ENCODE data around the gene BRCA2. TPM values are rescaled to one million over a fixed set of nuclear protein-coding genes. Genes with fewer than 3 reads are reported as not detected.
A peak's percentile ranks its signal among the peaks of the same experiment; 100 is the strongest.

BRCA2 gene, protein sequence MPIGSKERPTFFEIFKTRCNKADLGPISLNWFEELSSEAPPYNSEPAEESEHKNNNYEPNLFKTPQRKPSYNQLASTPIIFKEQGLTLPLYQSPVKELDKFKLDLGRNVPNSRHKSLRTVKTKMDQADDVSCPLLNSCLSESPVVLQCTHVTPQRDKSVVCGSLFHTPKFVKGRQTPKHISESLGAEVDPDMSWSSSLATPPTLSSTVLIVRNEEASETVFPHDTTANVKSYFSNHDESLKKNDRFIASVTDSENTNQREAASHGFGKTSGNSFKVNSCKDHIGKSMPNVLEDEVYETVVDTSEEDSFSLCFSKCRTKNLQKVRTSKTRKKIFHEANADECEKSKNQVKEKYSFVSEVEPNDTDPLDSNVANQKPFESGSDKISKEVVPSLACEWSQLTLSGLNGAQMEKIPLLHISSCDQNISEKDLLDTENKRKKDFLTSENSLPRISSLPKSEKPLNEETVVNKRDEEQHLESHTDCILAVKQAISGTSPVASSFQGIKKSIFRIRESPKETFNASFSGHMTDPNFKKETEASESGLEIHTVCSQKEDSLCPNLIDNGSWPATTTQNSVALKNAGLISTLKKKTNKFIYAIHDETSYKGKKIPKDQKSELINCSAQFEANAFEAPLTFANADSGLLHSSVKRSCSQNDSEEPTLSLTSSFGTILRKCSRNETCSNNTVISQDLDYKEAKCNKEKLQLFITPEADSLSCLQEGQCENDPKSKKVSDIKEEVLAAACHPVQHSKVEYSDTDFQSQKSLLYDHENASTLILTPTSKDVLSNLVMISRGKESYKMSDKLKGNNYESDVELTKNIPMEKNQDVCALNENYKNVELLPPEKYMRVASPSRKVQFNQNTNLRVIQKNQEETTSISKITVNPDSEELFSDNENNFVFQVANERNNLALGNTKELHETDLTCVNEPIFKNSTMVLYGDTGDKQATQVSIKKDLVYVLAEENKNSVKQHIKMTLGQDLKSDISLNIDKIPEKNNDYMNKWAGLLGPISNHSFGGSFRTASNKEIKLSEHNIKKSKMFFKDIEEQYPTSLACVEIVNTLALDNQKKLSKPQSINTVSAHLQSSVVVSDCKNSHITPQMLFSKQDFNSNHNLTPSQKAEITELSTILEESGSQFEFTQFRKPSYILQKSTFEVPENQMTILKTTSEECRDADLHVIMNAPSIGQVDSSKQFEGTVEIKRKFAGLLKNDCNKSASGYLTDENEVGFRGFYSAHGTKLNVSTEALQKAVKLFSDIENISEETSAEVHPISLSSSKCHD (N-terminal part only)
- polyA plus RNA-seq (ENCODE audit: insufficient read length) = 2.0 TPM

DNA sequence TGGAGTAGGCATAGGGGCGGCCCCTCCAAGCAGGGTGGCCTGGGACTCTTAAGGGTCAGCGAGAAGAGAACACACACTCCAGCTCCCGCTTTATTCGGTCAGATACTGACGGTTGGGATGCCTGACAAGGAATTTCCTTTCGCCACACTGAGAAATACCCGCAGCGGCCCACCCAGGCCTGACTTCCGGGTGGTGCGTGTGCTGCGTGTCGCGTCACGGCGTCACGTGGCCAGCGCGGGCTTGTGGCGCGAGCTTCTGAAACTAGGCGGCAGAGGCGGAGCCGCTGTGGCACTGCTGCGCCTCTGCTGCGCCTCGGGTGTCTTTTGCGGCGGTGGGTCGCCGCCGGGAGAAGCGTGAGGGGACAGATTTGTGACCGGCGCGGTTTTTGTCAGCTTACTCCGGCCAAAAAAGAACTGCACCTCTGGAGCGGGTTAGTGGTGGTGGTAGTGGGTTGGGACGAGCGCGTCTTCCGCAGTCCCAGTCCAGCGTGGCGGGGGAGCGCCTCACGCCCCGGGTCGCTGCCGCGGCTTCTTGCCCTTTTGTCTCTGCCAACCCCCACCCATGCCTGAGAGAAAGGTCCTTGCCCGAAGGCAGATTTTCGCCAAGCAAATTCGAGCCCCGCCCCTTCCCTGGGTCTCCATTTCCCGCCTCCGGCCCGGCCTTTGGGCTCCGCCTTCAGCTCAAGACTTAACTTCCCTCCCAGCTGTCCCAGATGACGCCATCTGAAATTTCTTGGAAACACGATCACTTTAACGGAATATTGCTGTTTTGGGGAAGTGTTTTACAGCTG, at the start of gene BRCA2, which contains the start of gene ZAR1L:
Gene BRCA2, plus strand, starts transcription at position 271 of the 790 bp plus-strand sequence. CDS start 953 bp downstream, outside the sequence.
Gene ZAR1L, minus strand, starts transcription at position 126 of the 790 bp plus-strand sequence. CDS start 3,438 bp downstream, outside the sequence.
- peak; percentile 83 for DNase-seq (ENCODE audit: low read depth)

DNA sequence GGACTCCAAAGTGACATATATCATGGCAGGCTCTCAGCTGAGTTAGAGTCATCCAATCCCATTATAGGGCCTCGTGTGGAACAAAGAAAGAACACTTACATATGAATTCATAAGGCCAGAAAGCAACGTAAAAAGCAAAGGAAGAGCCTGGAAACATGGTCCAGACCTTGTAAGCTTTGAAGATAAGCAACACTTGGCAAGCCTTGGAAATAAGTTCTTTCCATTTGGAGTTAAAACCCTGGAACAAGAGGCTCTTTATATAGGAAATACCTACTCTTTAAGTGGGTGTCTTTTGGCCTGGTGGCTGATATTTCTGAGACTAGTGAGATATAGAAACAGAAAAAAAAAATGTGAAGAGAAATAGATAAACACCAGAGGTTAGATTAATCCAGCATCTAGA, 49.6 kb upstream of the BRCA2 start:
- no peak for DNase-seq (ENCODE audit: low read depth)

DNA sequence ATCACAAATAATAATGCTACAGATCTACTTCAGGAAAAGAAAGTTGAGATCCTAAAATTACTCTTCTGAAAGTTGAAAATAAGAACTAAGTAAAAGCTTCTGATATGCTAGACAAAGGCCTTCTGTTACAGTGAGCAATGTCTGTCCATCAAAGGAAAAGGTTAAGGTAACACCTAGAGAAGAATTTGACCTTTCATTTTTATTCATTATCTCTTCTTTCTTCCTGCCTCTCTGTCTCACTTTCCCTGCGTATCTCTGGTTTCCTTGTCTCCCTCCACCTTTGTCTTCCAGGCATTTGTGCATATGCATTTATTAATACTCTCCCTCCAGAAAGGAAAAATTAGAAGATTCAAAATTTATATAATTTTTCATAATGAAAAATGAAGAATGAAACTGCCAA, 49.2 kb upstream of the BRCA2 start:
- DNase-seq (ENCODE audit: low read depth) = no peak

DNA sequence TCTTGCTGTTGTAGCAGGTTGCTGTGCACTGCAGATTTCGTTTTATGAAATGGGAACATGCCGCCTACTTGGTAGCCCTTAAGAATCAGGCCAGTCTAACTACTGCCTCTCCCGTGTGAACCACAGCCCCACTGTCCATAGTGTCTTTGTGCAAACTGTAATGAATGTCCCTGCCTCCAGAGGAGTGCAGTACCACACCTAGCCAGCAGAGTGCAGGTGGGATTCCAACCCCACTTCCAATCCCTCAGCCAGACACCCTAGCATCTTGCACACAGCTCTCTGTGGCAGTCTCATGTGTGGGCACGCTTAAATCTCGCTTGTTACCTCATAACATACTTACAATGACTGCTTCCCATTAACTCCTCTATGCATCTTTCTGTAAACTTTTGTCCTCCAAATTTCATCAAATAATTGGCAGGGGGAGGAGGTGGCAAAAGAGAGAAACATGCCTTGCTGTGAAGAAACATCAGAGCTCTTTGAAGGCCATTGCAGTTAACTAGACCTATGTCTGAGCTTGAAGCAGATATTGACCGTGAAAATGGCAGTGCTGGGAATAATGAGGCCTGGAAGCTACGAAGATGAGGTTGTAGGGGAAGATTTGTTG, 47.4 kb upstream of the BRCA2 start:
- DNase-seq (ENCODE audit: low read depth) = no peak

DNA sequence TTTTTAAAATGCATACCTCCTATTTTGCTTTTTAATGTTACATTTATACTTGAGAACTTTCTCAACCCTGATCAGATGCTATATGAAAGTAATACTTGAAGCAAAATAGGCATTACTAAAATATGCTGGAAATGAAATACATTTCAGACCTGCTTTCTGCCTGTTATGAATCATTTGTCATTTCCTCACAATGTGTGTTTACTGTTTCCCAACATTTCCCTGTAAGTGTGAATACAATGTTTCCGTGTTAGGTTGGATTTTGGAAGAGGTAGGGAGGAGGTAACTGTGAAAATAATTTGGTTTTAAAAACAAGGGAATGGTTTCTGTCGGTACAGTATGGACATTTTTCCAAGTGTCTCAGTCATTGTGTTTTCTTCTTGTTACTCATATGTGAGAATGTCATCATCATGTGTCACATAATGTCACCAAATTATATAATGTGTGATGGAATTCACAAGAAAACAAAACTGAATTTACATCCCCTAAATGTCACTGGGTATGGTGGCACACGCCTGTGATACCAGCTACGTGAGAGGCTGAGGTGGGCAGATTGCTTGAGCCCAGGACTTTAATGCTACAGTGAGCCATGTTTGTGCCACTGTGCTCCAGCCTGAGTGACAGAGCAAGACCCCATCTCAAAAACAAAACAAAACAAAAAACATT, 43.2 kb upstream of the BRCA2 start:
- DNase-seq (ENCODE audit: low read depth) = no peak

DNA sequence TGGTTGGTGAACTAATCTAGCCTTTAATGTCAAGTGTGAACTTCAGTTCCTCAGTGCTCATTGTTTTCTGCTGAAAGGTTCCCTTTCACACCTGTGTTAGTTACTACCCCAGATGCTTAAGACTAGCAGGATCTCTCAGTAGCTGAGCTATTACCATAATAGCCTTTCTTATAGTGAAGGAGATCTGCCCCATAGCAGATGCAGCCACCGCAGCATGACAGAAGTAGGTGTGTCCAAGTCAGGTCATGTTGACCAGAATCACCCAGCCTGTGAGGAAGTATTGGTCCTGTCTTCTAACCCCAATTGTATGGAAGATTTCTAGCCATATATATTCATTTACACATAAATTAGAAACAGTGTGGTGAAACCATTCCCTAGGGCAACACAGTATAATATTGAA, 37.5 kb upstream of the BRCA2 start:
- no peak for DNase-seq (ENCODE audit: low read depth)

DNA sequence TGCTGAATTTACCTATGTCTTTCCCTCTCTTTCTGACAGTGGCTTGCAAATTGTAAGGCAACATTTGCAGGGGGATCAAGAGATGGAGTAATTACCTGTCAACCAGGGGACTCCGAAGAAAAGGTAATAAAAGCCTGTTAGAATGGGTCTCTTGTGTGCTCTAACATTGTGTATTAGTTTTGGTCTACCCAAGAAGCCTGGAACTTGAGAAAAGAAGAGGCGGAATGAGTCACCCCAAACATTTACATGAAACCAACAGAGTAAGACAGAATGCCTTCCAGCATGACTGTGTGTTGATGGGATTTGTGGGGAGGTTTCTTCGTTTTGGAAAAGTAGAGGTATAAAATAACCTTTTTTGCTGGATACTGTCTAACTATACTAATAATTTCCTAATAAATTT, 36.9 kb upstream of the BRCA2 start:
- no peak for DNase-seq (ENCODE audit: low read depth)

DNA sequence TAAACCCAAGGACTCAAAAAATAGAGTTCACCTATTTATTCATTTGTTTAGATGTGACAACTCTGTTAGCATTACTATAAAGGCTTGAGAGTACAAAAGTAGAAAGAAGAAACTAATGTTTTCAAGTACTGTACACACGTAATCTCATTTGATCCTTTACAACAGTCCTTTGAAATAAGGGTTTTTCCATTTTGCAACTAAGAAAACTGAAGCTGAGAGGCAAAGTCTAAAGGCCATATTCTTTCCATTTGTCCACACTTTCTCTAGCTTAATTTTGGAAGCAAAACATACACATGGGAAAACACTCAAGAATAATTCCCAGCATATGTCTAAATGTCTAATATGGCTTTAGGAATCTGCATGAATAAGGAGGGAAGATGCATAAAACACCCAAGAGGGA, 34.2 kb upstream of the BRCA2 start:
- no peak for DNase-seq (ENCODE audit: low read depth)

DNA sequence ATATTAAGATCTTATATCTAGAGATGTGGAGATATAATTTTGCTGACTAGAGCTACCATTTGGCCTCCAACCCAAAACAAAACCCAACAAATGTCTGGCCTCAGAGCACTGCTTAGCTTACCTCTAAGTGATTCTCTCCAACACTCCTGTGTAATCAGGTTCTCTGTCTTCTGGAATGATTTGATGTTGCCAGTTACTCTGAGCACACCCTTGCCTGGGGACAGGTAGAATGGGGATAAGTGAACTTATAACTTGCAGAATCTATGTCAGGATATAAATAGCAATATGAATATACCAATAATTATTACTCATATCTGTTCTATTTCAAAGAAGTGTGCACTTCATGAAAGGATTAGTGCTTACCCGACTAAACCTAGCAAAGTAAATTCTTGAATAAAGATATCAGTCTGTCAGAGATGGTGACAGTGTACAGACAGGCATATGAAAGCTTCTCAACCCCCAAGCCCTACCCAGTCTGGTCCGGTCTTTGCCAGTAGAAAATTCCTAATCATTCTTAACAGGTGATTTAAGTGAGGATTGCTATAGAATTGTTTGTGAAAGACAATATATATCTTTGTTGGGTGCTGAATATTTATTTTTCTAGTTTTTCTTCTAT, 33.1 kb upstream of the BRCA2 start:
- no peak for DNase-seq (ENCODE audit: low read depth)

DNA sequence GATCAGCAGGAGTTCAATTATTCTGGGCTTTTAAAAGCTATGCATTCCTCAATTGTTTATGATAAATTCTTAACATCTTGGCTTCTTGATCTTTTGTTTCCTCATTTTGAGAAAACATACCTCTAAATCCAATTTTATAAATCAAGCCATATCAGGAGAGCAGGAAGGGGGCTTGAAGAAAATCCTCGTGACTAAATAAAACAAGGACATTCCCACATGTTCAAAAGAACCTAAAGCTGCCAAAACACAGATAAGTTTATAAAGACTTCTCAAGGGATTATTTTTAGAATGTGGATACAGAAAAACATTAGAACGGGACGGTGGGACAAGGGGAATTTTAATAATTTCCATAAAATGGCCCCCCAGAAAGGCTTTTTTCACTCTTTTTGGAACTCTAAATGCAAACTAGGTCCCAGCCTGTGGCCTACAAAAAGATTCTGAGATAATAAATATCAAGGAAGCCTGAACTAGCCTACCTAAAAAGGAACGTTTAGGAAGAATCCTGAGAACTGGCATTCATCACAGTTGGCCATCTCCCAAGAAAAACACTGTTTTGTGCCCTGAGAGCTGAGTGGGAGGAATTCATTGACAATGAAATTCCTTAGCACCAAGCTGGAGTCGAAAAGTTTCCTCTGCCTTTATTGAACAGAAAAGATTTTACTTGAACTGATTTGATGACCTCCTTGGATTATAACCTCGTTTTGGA, 30.2 kb upstream of the BRCA2 start:
- DNase-seq (ENCODE audit: low read depth) = no peak

DNA sequence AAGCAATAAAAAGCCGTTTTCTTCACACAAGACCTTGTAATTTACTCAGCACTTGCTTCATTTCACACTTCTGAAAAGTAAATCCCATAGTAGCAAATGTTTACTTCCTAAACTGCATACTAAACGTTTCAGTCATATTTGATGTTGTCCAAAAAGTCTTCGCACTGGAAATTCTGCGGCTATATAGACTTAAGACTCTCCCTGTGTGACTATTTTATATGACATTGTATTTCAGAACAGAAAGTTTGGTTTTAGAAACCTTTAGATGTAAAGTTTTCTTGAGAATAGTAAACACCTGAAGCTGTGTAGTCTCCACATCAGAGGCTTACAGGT, 29.7 kb upstream of the BRCA2 start:
- DNase-seq (ENCODE audit: low read depth) = no peak

DNA sequence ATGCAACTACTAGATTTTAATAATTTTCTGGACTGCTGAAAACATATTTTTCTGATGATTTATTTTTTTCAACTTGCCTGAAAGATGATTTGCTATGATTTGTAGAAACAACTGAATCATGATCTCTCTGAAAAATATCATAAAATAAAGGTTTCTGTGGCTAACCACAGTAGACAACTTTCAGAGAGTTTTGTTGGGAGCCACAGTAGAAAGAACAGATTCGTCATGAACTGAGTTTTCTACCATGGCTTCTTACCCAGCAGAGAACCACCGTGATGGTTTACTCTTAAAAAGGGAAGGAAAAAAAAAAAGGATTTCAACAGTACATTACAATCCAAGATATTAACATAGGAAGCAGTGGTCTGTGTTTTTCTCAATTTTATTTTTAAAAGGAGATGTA, 18.1 kb upstream of the BRCA2 start:
- no peak for DNase-seq (ENCODE audit: low read depth)

DNA sequence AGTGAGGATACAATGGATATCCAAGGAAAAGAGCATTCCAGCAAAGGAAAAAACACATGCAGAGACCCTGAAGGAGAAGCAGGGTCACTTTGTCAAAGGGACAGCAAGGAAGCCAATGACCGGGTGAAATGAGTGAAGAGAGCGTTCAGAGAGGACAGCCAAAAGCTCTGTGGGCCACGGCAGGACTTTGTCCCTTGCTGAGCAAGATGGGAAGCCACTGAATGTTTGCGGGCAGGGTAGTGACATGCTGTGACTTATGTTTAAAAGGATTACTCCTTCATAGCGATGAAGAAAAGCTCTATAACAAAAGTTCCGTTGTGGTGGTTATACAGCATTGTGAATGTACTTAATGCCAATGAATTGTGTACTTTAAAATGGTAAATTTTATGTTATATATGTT, 16.6 kb upstream of the BRCA2 start:
- DNase-seq (ENCODE audit: low read depth) = no peak

DNA sequence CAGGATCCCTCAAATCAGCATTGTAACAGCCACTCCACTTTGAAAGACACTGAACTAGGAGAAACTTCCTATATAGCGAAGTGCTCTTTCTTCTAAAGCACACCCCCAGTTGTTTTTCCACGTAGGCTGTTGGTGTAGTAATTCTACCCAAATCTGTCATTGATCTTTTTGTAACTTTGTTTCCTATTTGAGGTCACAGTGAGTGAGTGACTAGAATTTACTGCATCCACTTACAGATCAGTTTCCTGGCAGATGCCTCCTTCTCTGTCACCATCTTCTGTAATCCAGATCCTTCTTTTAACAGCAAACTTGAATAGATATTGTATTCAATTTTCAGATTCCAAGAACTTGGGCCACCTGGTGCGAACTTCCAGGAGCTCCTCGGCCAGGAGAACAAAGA, 15.4 kb upstream of the BRCA2 start:
- DNase-seq (ENCODE audit: low read depth) = no peak

DNA sequence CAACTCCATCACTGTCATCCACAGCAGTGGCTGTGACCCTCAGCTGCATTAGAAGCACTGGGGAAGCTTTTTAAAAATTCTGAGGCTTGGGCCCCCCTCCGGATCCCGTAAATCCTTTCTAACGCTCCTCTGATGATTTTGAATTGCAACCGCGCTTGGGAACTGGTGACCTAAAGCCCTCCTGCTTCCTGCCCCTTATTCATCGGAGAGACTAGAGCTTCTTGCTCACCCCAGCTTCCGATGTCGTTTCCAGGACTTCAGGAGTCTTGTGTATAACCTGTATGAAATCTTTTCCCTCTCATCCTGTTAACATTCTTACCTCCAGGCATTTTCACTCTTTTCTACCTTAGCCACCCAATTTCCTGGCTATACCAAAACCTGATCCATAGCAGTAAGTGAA, 14.9 kb upstream of the BRCA2 start:
- no peak for DNase-seq (ENCODE audit: low read depth)

DNA sequence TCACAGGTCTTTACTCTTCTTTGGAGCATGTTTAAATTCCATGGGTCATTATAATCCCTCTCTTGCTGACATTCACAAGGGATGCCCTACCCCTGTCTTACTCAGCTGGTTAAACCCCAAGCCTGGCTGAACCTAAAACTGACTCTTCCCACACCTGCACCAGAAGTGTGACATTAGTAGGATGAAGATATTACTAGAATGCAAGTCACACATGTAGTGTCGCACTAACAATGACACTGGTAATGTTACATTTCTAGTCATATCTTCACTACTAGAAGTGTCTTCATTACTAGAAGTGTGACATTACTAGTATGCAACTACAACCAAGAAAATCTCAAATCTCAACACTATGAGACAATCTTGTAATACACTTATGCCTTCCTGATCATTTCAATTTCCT, 14.4 kb upstream of the BRCA2 start:
- DNase-seq (ENCODE audit: low read depth) = no peak

DNA sequence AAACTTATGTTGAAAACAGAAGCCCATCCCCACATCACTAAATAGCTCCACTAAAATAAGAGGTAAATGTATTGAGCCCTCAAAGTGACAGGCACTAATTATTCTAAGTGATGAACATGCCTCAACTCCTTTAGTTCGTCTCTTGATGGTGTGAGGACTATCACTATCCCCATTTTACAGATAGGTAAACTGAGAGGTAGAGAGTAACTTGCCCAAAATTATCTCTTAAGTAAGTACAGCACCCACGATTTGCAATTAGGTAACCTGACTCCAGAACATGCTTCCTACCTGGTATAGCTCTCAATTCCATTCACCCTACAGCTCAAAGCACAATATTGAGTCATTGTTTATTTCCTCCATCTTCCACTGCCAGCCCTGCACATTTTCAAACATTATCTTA, 12.8 kb upstream of the BRCA2 start:
- DNase-seq (ENCODE audit: low read depth) = no peak

DNA sequence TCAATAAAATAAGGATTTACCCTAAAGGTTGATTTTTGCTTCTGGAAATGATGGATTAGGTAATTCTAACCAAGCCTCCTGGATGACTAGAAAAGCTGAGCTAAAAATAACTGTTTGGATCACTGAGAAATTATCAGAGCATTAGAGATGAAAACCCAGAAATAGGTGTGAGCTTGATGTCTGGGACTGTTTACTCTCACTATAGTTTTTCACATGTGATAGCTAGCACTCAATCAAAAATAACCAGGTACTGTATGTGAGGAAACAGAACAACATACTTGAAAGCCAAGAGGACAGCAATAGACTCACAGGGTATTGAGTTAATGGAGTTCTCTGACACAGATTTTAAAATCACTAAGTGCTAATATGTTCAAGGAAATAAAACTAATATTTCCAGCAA, 9.7 kb upstream of the BRCA2 start:
- DNase-seq (ENCODE audit: low read depth) = no peak

Data from forelimb muscle (tissue), 1 donor.